ENCODE data around the gene MEPCE. TPM values are rescaled to one million over a fixed set of nuclear protein-coding genes. Genes with fewer than 3 reads are reported as not detected.

The MEPCE gene
- total RNA-seq, 1 experiment from 2014 or later = 72.1 TPM

- H3K27me3 ChIP-seq (ENCODE audit: control insufficient read depth, insufficient read depth, low read length) = no peaks in the 10 kb centered on the region
- CTCF ChIA-PET = no interaction called here
- in situ Hi-C loops (cut with HindIII; ENCODE audit: low pct_unique_long_range_greater_than_20kb, low sequenced_read_pairs) = no loop called here
- no peaks in the 10 kb centered on the region for H3K36me3 ChIP-seq (ENCODE audit: control insufficient read depth, insufficient read depth, low read length)
- POLR2A ChIA-PET = no interaction called here
- intact Hi-C loops (cut with micrococcal nuclease; ENCODE audit: unreplicated experiment) = no loop called here
- ATAC-seq = no peak
- no peaks in the 10 kb centered on the region for H3K4me1 ChIP-seq (ENCODE audit: control insufficient read depth, insufficient read depth, low read length)
- no peak overlapping the region for H3K4me3 ChIP-seq (ENCODE audit: low read depth in 2 of 2, low read length in 2 of 2)
- H3K27ac ChIP-seq (ENCODE audit: low read length) = no peak overlapping the region
- no peaks in the 10 kb centered on the region for H3K9me3 ChIP-seq (ENCODE audit: control insufficient read depth, insufficient read depth, low read depth, low read length)
- TF ChIP-seq SIN3A (IDR thresholded peaks at IDR 0.05; ENCODE audit: borderline replicate concordance, insufficient read depth, low read depth, low read length) (no peak), TCF7L2 (IDR thresholded peaks at IDR 0.05; ENCODE audit: low read depth, low read length) (no peak), REST (IDR thresholded peaks at IDR 0.05; ENCODE audit: insufficient read depth in 1 of 2, low read depth in 2 of 2, low read length in 1 of 2) (no peak), CTCF (IDR thresholded peaks at IDR 0.05) (no peak), POLR2AphosphoS5 (IDR thresholded peaks at IDR 0.05; ENCODE audit: low read depth, low read length) (no peak)
- DNase-seq (ENCODE audit: low read depth, low spot score) = no peak
- BruUV-seq (replicated peaks) = no TSS peak
These were observed 27.4 kb upstream of the MEPCE start for GRCh38 chr7:100402241-100402640.

GRCh38 chr7:100406767-100407166 is 22.9 kb upstream of the MEPCE start:
- 0 out of 2 replicates have a peak, but pooled peaks cover 2% of the 10 kb centered on the region for H3K27me3 ChIP-seq (ENCODE audit: control insufficient read depth, insufficient read depth, low read length)
- H3K4me1 ChIP-seq (ENCODE audit: control insufficient read depth, insufficient read depth, low read length) = no peaks in the 10 kb centered on the region
- H3K9me3 ChIP-seq (ENCODE audit: control insufficient read depth, insufficient read depth, low read depth, low read length) = no peaks in the 10 kb centered on the region
- no peaks in the 10 kb centered on the region for H3K36me3 ChIP-seq (ENCODE audit: control insufficient read depth, insufficient read depth, low read length)
- POLR2A ChIA-PET = no interaction called here
- no peak overlapping the region for H3K27ac ChIP-seq (ENCODE audit: low read length)
- H3K4me3 ChIP-seq (ENCODE audit: low read depth in 2 of 2, low read length in 2 of 2) = no peak overlapping the region
- CTCF ChIA-PET = interaction anchor here (0.6 to 1.3 kb wide), 4 partner anchors 9 to 48 kb away, joined by 3 to 8 read pairs (median 4); no protein-coding TSS in a partner anchor
- in situ Hi-C loops (cut with HindIII; ENCODE audit: low pct_unique_long_range_greater_than_20kb, low sequenced_read_pairs) = no loop called here
- DNase-seq (ENCODE audit: low read depth, low spot score) (no peak), ATAC-seq (no peak)
- BruUV-seq (replicated peaks) = no TSS peak
- intact Hi-C loops (cut with micrococcal nuclease; ENCODE audit: unreplicated experiment) = no loop called here
- TF ChIP-seq SIN3A (IDR thresholded peaks at IDR 0.05; ENCODE audit: borderline replicate concordance, insufficient read depth, low read depth, low read length) = no peak
- no peak for TF ChIP-seq POLR2AphosphoS5 (IDR thresholded peaks at IDR 0.05; ENCODE audit: low read depth, low read length)
- no peak for TF ChIP-seq TCF7L2 (IDR thresholded peaks at IDR 0.05; ENCODE audit: low read depth, low read length)
- TF ChIP-seq CTCF (IDR thresholded peaks at IDR 0.05) = no peak
- TF ChIP-seq REST (IDR thresholded peaks at IDR 0.05; ENCODE audit: insufficient read depth in 1 of 2, low read depth in 2 of 2, low read length in 1 of 2) = no peak
